HEK293T (cell line): ENCODE measurements around the gene GCDH.

Source experiments
- CTCF ChIA-PET: fragments of 350-600 bp; formaldehyde crosslinking; extraction: SDS; loops from one replicate; lab custom pipeline; 2021; ENCODE audit warnings: antibody characterized with exemption, inconsistent platforms; lab: Yijun Ruan, JAX
- POLR2A ChIA-PET: fragments of 350-600 bp; formaldehyde crosslinking; extraction: SDS; loops from one replicate; lab custom pipeline; 2020; ENCODE audit warnings: antibody characterized with exemption, inconsistent platforms; lab: Yijun Ruan, JAX
- DNase-seq: peaks from one replicate; pipeline ENCODE4 v3.0.0; 2012; ENCODE audit warnings: mixed read lengths; ENCODE audit errors: extremely low spot score
- ARNT ChIP-seq: fragments of 450-650 bp; IDR thresholded peaks from 2 replicates; pipeline ENCODE4 v1.6.1; 2017; ENCODE audit warnings: mild to moderate bottlenecking
- BHLHE40 ChIP-seq: fragments of 450-650 bp; IDR thresholded peaks from 2 replicates; pipeline ENCODE4 v1.6.1; 2016; ENCODE audit warnings: mild to moderate bottlenecking, moderate library complexity, borderline replicate concordance
- CTBP1 ChIP-seq: fragments of 450-650 bp; IDR thresholded peaks from 2 replicates; pipeline ENCODE4 v1.6.1; 2016; ENCODE audit warnings: borderline replicate concordance
- ELF4 ChIP-seq: fragments of 450-650 bp; IDR thresholded peaks from 2 replicates; pipeline ENCODE4 v1.6.1; 2017; ENCODE audit warnings: antibody characterized with exemption
- FOXA1 ChIP-seq: fragments of 450-650 bp; IDR thresholded peaks from 2 replicates; pipeline ENCODE4 v1.6.1; 2016; ENCODE audit warnings: mild to moderate bottlenecking
- FOXK2 ChIP-seq: fragments of 450-650 bp; IDR thresholded peaks from 2 replicates; pipeline ENCODE4 v1.6.1; 2016; ENCODE audit warnings: mild to moderate bottlenecking
- FOXM1 ChIP-seq: fragments of 450-650 bp; IDR thresholded peaks from 2 replicates; pipeline ENCODE4 v1.6.1; 2017; ENCODE audit warnings: mild to moderate bottlenecking, borderline replicate concordance
- LEF1 ChIP-seq: fragments of 450-650 bp; IDR thresholded peaks from 2 replicates; pipeline ENCODE4 v1.6.1; 2017; ENCODE audit warnings: mild to moderate bottlenecking, borderline replicate concordance
- SP1 ChIP-seq: fragments of 450-650 bp; IDR thresholded peaks from 2 replicates; pipeline ENCODE4 v1.6.1; 2017
- SUZ12 ChIP-seq: fragments of 450-650 bp; IDR thresholded peaks from 2 replicates; pipeline ENCODE4 v1.6.1; 2016; ENCODE audit warnings: mild to moderate bottlenecking
- TARDBP ChIP-seq: fragments of 450-650 bp; IDR thresholded peaks from 2 replicates; pipeline ENCODE4 v1.6.1; 2016
- ZNF384 ChIP-seq: fragments of 450-650 bp; IDR thresholded peaks from 2 replicates; pipeline ENCODE4 v1.6.1; 2016

GCDH gene

GRCh38 chr19:12948612-12949362 is 57.8 kb downstream of the GCDH start:
- ChIA-PET POLR2A (interaction anchor here (1.4 kb wide), 1 partner anchor 7 kb away, joined by 5 read pairs; no protein-coding TSS in a partner anchor), CTCF (no interaction called here)
- no peak for TF ChIP-seq SUZ12
- no peak for TF ChIP-seq SP1
- TF ChIP-seq LEF1, result no peak
- TF ChIP-seq TARDBP, result no peak
- TF ChIP-seq CTBP1, result no peak
- no peak for TF ChIP-seq ZNF384
- no peak for TF ChIP-seq FOXA1
- TF ChIP-seq ARNT, result no peak
- TF ChIP-seq ELF4, result no peak
- TF ChIP-seq BHLHE40, result no peak
- TF ChIP-seq FOXM1, result no peak
- TF ChIP-seq FOXK2, result no peak
- no peak for DNase-seq
